ENCODE measurements around the gene CLDN19.
A peak's percentile ranks its signal among the peaks of the same experiment; 100 is the strongest.

CLDN19 gene

GRCh38 chr1:42692911-42693310 is 47.1 kb downstream of the CLDN19 start:
- DNase-seq: no peak

- no peak for DNase-seq
Measured at GRCh38 chr1:42692461-42692860, 47.6 kb downstream of the CLDN19 start.

GRCh38 chr1:42691157-42691498 is 48.9 kb downstream of the CLDN19 start:
- DNase-seq: no peak

GRCh38 chr1:42690477-42691156 is 49.4 kb downstream of the CLDN19 start:
- peak; percentile 11 for DNase-seq

- no peak for DNase-seq
Measured at GRCh38 chr1:42689912-42690311, 50.1 kb downstream of the CLDN19 start.

- DNase-seq: no peak
Measured at GRCh38 chr1:42686418-42686817, 53.6 kb downstream of the CLDN19 start.

- peak; percentile 43 for DNase-seq
Measured at GRCh38 chr1:42684139-42684538, 55.9 kb downstream of the CLDN19 start.

Measured in EL (cell line).